Astrocyte (in vitro differentiated cells and primary cell): Measurements from ENCODE around the gene NDUFB8.

Source experiments
- EZH2 ChIP-seq: IDR thresholded peaks from 2 replicates; pipeline ENCODE4 v1.6.1; 2012; ENCODE audit warnings: mild to moderate bottlenecking, low read length, inconsistent platforms; ENCODE audit not compliant: insufficient read depth
- TF ChIP-seq, protein P1 (sequence below): IDR thresholded peaks from 2 replicates; pipeline ENCODE4 v1.5.1; 2011; ENCODE audit warnings: low read depth, mild to moderate bottlenecking, inconsistent platforms, low read length, moderate library complexity; ENCODE audit not compliant: insufficient read depth

DNA sequence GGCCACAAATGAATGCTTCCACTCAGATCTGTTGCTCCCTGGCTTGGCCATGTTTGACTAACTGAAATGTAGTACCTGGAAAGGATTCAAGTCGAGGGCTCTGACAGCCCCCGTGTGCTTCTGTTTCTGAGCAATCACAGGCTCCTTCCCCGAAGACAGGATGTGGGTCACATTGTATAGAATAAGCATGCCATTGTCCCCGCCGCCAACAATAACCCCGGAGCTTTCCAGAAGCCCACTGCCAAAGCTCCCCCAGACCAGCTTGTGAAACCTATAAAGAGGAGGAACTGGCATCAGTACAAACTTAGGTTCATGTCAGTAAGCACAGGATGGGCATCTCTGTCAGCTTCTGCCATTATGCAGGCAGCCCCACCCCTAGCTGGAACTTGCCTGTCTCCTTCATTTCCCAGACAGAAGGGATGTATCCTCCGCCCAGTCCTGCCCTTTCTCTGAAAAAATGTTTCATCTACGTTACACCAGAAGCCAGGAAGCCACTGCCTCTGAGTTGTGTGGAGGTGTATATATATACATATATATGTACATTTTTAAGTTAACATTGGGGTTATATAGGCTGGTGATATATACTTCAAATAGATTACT is 20.3 kb downstream of the NDUFB8 start:
- TF ChIP-seq, protein P1, sequence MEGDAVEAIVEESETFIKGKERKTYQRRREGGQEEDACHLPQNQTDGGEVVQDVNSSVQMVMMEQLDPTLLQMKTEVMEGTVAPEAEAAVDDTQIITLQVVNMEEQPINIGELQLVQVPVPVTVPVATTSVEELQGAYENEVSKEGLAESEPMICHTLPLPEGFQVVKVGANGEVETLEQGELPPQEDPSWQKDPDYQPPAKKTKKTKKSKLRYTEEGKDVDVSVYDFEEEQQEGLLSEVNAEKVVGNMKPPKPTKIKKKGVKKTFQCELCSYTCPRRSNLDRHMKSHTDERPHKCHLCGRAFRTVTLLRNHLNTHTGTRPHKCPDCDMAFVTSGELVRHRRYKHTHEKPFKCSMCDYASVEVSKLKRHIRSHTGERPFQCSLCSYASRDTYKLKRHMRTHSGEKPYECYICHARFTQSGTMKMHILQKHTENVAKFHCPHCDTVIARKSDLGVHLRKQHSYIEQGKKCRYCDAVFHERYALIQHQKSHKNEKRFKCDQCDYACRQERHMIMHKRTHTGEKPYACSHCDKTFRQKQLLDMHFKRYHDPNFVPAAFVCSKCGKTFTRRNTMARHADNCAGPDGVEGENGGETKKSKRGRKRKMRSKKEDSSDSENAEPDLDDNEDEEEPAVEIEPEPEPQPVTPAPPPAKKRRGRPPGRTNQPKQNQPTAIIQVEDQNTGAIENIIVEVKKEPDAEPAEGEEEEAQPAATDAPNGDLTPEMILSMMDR: no peak
- TF ChIP-seq EZH2: no peak
